ENCODE results near the gene CACNA2D2. TPM values are rescaled to one million over a fixed set of nuclear protein-coding genes. Genes with fewer than 3 reads are reported as not detected.

CACNA2D2 gene
- total and polyA plus RNA-seq, 2 of the 8 experiments (the other 6 are each of a cell fraction or from before 2014, with no cell fraction given) = 14.1 to 25.0 TPM

- no peak for FAIRE-seq
- H3K4me1 ChIP-seq (replicated peaks in 1 of 4; ENCODE audit: control insufficient read depth in 3 of 4, insufficient read depth in 4 of 4, low read length in 3 of 4) = peaks cover 0 to 2% (median under 1%) of the 10 kb centered on the region in 4 experiments; a peak in 2 of 7 replicates
- no peak overlapping the region for H2BK5ac ChIP-seq (ENCODE audit: low read depth, low read length)
- POLR2A ChIA-PET (ENCODE audit: partially characterized antibody) = interaction anchor here (1.2 to 1.5 kb wide), 2 partner anchors 11 to 25 kb away, joined by 3 to 7 read pairs; no protein-coding TSS in a partner anchor
- H3K9ac ChIP-seq (replicated peaks in 1 of 4; ENCODE audit: extremely low read depth in 1 of 4, low read depth in 3 of 4, low read length in 3 of 4) = no peak overlapping the region
- H3K79me1 ChIP-seq (ENCODE audit: low read depth, low read length) = no peaks in the 10 kb centered on the region
- no peak overlapping the region for H3K56ac ChIP-seq (replicated peaks; ENCODE audit: insufficient read length, low read depth, low read length)
- H3K27me3 ChIP-seq (replicated peaks in 1 of 4; ENCODE audit: control insufficient read depth in 3 of 4, extremely low read depth in 1 of 4, insufficient read depth in 3 of 4, low read length in 3 of 4) = no peaks in the 10 kb centered on the region
- H4K20me1 ChIP-seq (replicated peaks in 1 of 2; ENCODE audit: control insufficient read depth in 1 of 2, insufficient read depth in 2 of 2, low read length in 2 of 2) = peaks cover 3 to 4% of the 10 kb centered on the region in 2 experiments
- no peak overlapping the region for H4K91ac ChIP-seq (replicated peaks; ENCODE audit: insufficient read length, low read length)
- no peak overlapping the region for H2BK15ac ChIP-seq (ENCODE audit: low read length)
- H3K23ac ChIP-seq (ENCODE audit: insufficient read length) = no peak overlapping the region
- H3K14ac ChIP-seq (ENCODE audit: insufficient read length) = no peak overlapping the region
- H3K18ac ChIP-seq (ENCODE audit: extremely low read depth, low read length) = no peak overlapping the region
- H2BK12ac ChIP-seq (ENCODE audit: low read depth, low read length) = no peak overlapping the region
- CTCF ChIA-PET (ENCODE audit: partially characterized antibody) = interaction anchor here (0.6 to 9.3 kb wide), 16 partner anchors 9 to 225 kb away, joined by 3 to 136 read pairs (median 6); partner anchors contain the start of genes CYB561D2, NPRL2 and ZMYND10
- H2AK5ac ChIP-seq (ENCODE audit: low read depth, low read length) = no peak overlapping the region
- no peak overlapping the region for H4K8ac ChIP-seq (ENCODE audit: extremely low read depth, insufficient read depth, low read length)
- H3K4me2 ChIP-seq (ENCODE audit: insufficient read depth in 1 of 2, low read depth in 2 of 2, low read length in 2 of 2) = no peak overlapping the region
- no peak overlapping the region for H3K4me3 ChIP-seq (ENCODE audit: extremely low read depth in 1 of 4, insufficient read depth in 2 of 4, low read depth in 3 of 4, low read length in 4 of 4)
- H3K27ac ChIP-seq (ENCODE audit: low read depth, low read length) = no peak overlapping the region
- no peak overlapping the region for H2BK20ac ChIP-seq (ENCODE audit: low read length)
- no peaks in the 10 kb centered on the region for H3K79me2 ChIP-seq (ENCODE audit: control insufficient read depth in 1 of 2, insufficient read depth in 2 of 2, low read length in 2 of 2)
- H3K36me3 ChIP-seq (ENCODE audit: control insufficient read depth in 2 of 4, insufficient read depth in 4 of 4, low read length in 3 of 4) = no peaks in the 10 kb centered on the region
- H3K23me2 ChIP-seq (ENCODE audit: low read depth, low read length) = no peaks in the 10 kb centered on the region
- H2BK120ac ChIP-seq (replicated peaks; ENCODE audit: low read depth, low read length) = no peak overlapping the region
- DNase-seq (ENCODE audit: low read depth in 1 of 2, low spot score in 2 of 2) = no peak
- 87% methylated on average over 12 of the region's 12 CpGs; no CpG with 5 or more reads in 1 of the 2 experiments for WGBS, 2 experiments (ENCODE audit: extremely low coverage in 1 of 2, insufficient coverage in 1 of 2, insufficient read length in 1 of 2, insufficient replicate concordance in 2 of 2, low coverage in 1 of 2, low lambda C conversion rate in 2 of 2, missing lambda C conversion rate in 1 of 2)
- no peak overlapping the region for H4K5ac ChIP-seq (ENCODE audit: insufficient read length, low read depth, low read length)
- H2AFZ ChIP-seq (ENCODE audit: low read length) = no peak overlapping the region
- no peaks in the 10 kb centered on the region for H3K9me3 ChIP-seq (ENCODE audit: insufficient read depth in 2 of 2, low read depth in 1 of 2, low read length in 1 of 2)
- no peak overlapping the region for H3K4ac ChIP-seq (replicated peaks; ENCODE audit: insufficient read length, low read depth, low read length)
- TF ChIP-seq EZH2 (IDR thresholded peaks at IDR 0.05; ENCODE audit: low read depth, low read length, severe bottlenecking) (no peak), CBX5 (IDR thresholded peaks at IDR 0.05; ENCODE audit: low read depth, low read length) (no peak), CHD2 (IDR thresholded peaks at IDR 0.05; ENCODE audit: low read length) (no peak), TEAD4 (IDR thresholded peaks at IDR 0.05; ENCODE audit: low read depth, low read length) (no peak), RNF2 (IDR thresholded peaks at IDR 0.05; ENCODE audit: borderline replicate concordance, low read depth, low read length, missing control alignments, poor library complexity, severe bottlenecking) (no peak), TBP (IDR thresholded peaks at IDR 0.05; ENCODE audit: low read depth, low read length) (no peak), HDAC2 (IDR thresholded peaks at IDR 0.05; ENCODE audit: borderline replicate concordance in 1 of 2, low read depth in 2 of 2, low read length in 2 of 2) (no peak), SP2 (IDR thresholded peaks at IDR 0.05; ENCODE audit: low read length) (no peak), RXRA (IDR thresholded peaks at IDR 0.05; ENCODE audit: insufficient read depth, low read depth, low read length) (no peak), HDAC6 (IDR thresholded peaks at IDR 0.05; ENCODE audit: low read depth, low read length) (no peak), SP4 (IDR thresholded peaks at IDR 0.05; ENCODE audit: low read length) (no peak), BRCA1 (IDR thresholded peaks at IDR 0.05; ENCODE audit: low read depth, low read length) (no peak), SIX5 (IDR thresholded peaks at IDR 0.05; ENCODE audit: low read depth, low read length) (no peak)
Measured at GRCh38 chr3:50390508-50391224, 112.8 kb downstream of the CACNA2D2 start.

Measured in H1 (cell line).